ENCODE results near the gene EVC. TPM values are rescaled to one million over a fixed set of nuclear protein-coding genes. Genes with fewer than 3 reads are reported as not detected.

EVC gene
- total and polyA plus RNA-seq, 4 donors: 2.9 to 40.8 (median 13.6) TPM

GRCh38 chr4:5800496-5800895 lies 89.5 kb downstream of the EVC start:
- DNase-seq: no peak
- no peak for ATAC-seq (ENCODE audit: insufficient read depth, low FRiP score)
- Histone ChIP-seq H3K9me3 (ENCODE audit: control insufficient read depth in 4 of 4, insufficient read depth in 3 of 4, low read length in 3 of 4) (peaks cover 0 to 3% (median 0%) of the 10 kb centered on the region in 4 donors), H3K36me3 (ENCODE audit: control insufficient read depth in 4 of 4, insufficient read depth in 4 of 4, low read length in 4 of 4) (peaks cover 0 to 42% (median 21%) of the 10 kb centered on the region in 4 donors), H3K27me3 (ENCODE audit: control insufficient read depth in 3 of 3, insufficient read depth in 3 of 3, low read length in 2 of 3) (no peaks in the 10 kb centered on the region), H3K27ac (ENCODE audit: low read depth in 1 of 2, low read length in 1 of 2) (no peak overlapping the region), H3K4me1 (ENCODE audit: control insufficient read depth in 5 of 5, insufficient read depth in 5 of 5, low read length in 5 of 5) (no peaks in the 10 kb centered on the region), H3K4me3 (no peak overlapping the region), H3K9ac (ENCODE audit: insufficient read depth in 1 of 2, low read length in 2 of 2) (no peak overlapping the region)
- WGBS, 2 donors: 87 to 90% methylated on average over 9 to 10 of the region's 10 CpGs
- TF ChIP-seq CTCF (IDR thresholded peaks at IDR 0.05; ENCODE audit: control extremely low read depth, extremely low read depth): no peak

- no peak for DNase-seq
- WGBS, 2 donors: 92 to 93% methylated on average over 13 of the region's 13 CpGs
- Histone ChIP-seq H3K9ac (ENCODE audit: insufficient read depth in 1 of 2, low read length in 2 of 2) (no peak overlapping the region), H3K27me3 (ENCODE audit: control insufficient read depth in 3 of 3, insufficient read depth in 3 of 3, low read length in 2 of 3) (no peaks in the 10 kb centered on the region), H3K4me3 (no peak overlapping the region), H3K4me1 (ENCODE audit: control insufficient read depth in 5 of 5, insufficient read depth in 5 of 5, low read length in 5 of 5) (no peaks in the 10 kb centered on the region), H3K9me3 (ENCODE audit: control insufficient read depth in 4 of 4, insufficient read depth in 3 of 4, low read length in 3 of 4) (peaks cover 0 to 3% (median 0%) of the 10 kb centered on the region in 4 donors), H3K36me3 (ENCODE audit: control insufficient read depth in 4 of 4, insufficient read depth in 4 of 4, low read length in 4 of 4) (peaks cover 0 to 36% (median 20%) of the 10 kb centered on the region in 4 donors), H3K27ac (ENCODE audit: low read depth in 1 of 2, low read length in 1 of 2) (no peak overlapping the region)
- no peak for ATAC-seq (ENCODE audit: insufficient read depth, low FRiP score)
- TF ChIP-seq CTCF (IDR thresholded peaks at IDR 0.05; ENCODE audit: control extremely low read depth, extremely low read depth): no peak
Observed at GRCh38 chr4:5801696-5802095, 90.7 kb downstream of the EVC start.

- no peak overlapping the region for H3K27ac ChIP-seq (ENCODE audit: low read depth in 1 of 2, low read length in 1 of 2)
- no peaks in the 10 kb centered on the region for H3K27me3 ChIP-seq (ENCODE audit: control insufficient read depth in 3 of 3, insufficient read depth in 3 of 3, low read length in 2 of 3)
- 92 to 95% methylated on average over 12 of the region's 12 CpGs for WGBS, 2 donors
- no peak for TF ChIP-seq CTCF (IDR thresholded peaks at IDR 0.05; ENCODE audit: control extremely low read depth, extremely low read depth)
- no peak for ATAC-seq (ENCODE audit: insufficient read depth, low FRiP score)
- no peak overlapping the region for H3K4me3 ChIP-seq
- H3K9me3 ChIP-seq (ENCODE audit: control insufficient read depth in 4 of 4, insufficient read depth in 3 of 4, low read length in 3 of 4): no peaks in the 10 kb centered on the region
- H3K9ac ChIP-seq (ENCODE audit: insufficient read depth in 1 of 2, low read length in 2 of 2): no peak overlapping the region
- H3K4me1 ChIP-seq (ENCODE audit: control insufficient read depth in 5 of 5, insufficient read depth in 5 of 5, low read length in 5 of 5): no peaks in the 10 kb centered on the region
- DNase-seq: no peak
- peaks cover 0 to 35% (median 21%) of the 10 kb centered on the region in 4 donors for H3K36me3 ChIP-seq (ENCODE audit: control insufficient read depth in 4 of 4, insufficient read depth in 4 of 4, low read length in 4 of 4)
Observed at GRCh38 chr4:5802565-5802964, 91.6 kb downstream of the EVC start.

- Histone ChIP-seq H3K36me3 (ENCODE audit: control insufficient read depth in 4 of 4, insufficient read depth in 4 of 4, low read length in 4 of 4) (peaks cover 0 to 45% (median 31%) of the 10 kb centered on the region in 4 donors), H3K27ac (ENCODE audit: low read depth in 1 of 2, low read length in 1 of 2) (no peak overlapping the region), H3K4me3 (no peak overlapping the region), H3K27me3 (ENCODE audit: control insufficient read depth in 3 of 3, insufficient read depth in 3 of 3, low read length in 2 of 3) (no peaks in the 10 kb centered on the region), H3K4me1 (ENCODE audit: control insufficient read depth in 5 of 5, insufficient read depth in 5 of 5, low read length in 5 of 5) (peaks cover 0 to 4% (median 0%) of the 10 kb centered on the region in 5 donors), H3K9ac (ENCODE audit: insufficient read depth in 1 of 2, low read length in 2 of 2) (no peak overlapping the region), H3K9me3 (ENCODE audit: control insufficient read depth in 4 of 4, insufficient read depth in 3 of 4, low read length in 3 of 4) (no peaks in the 10 kb centered on the region)
- no peak for DNase-seq
- 93 to 97% methylated on average over 14 of the region's 14 CpGs for WGBS, 2 donors
- no peak for ATAC-seq (ENCODE audit: insufficient read depth, low FRiP score)
- no peak for TF ChIP-seq CTCF (IDR thresholded peaks at IDR 0.05; ENCODE audit: control extremely low read depth, extremely low read depth)
Observed at GRCh38 chr4:5804656-5805055, 93.7 kb downstream of the EVC start.

All from lung (tissue), 12 donors.